A375 (cell line): ENCODE measurements around the gene RPRD1B. TPM values are rescaled to one million over a fixed set of nuclear protein-coding genes. Genes with fewer than 3 reads are reported as not detected.

Source experiments
- small RNA-seq: library from RNA; depleted of rRNA; stranded (forward); fragments of <200 nt; gene quantifications from one replicate; pipeline ENCODE3, GENCODE V24; 2014
- total RNA-seq: library from RNA; depleted of rRNA; stranded (reverse); fragments of >200 nt; shearing (Covaris generic); gene quantifications from 2 replicates; pipeline ENCODE4 v1.2.3, GENCODE V29; 2014; rRNA removed

The RPRD1B gene
- 49.3 and 54.8 TPM in 2 replicates for total RNA-seq

GRCh38 chr20:38033330-38034107 lies at the start of gene RPRD1B, which contains the start of gene TTI1:
Gene RPRD1B (plus strand): TSS chr20:38033746. CDS start chr20:38033948, 202 bp downstream.
Gene TTI1 (minus strand): TSS chr20:38033456. CDS start chr20:38013816, 19,640 bp downstream.

Small RNA genes lying within 50 kb of the gene (small RNA-seq; reads per million reads assigned to genes)
- gene RN7SL237P, result not detected

Other genes with a start within 250 kb of the RPRD1B start
- gene VSTM2L, start 130.6 kb upstream of the RPRD1B start, total RNA-seq, result 0.19 TPM in 1 of 2 replicates, not detected in the other
- gene TTI1, start 290 bp upstream of the RPRD1B start, total RNA-seq, result 35.6 and 36.3 TPM in 2 replicates
- gene TGM2, start 131.5 kb downstream of the RPRD1B start, total RNA-seq, result 168 and 183 TPM in 2 replicates
- gene KIAA1755, start 227.0 kb downstream of the RPRD1B start, total RNA-seq, result 4.4 and 7.7 TPM in 2 replicates